GM21528 (cell line): ENCODE results near the gene GALK2.
"Not testable (repeated sequence)": the region's sequence is repeated elsewhere in the genome, so short reads cannot be mapped to it uniquely, and the experiment has no call there.

Source experiments
- ATAC-seq: cut with Tn5 transposase; IDR thresholded peaks from one replicate; pipeline ENCODE4 v1.9.1; 2021; ENCODE audit warnings: mild to moderate bottlenecking, moderate library complexity; ENCODE audit not compliant: unreplicated experiment, low FRiP score

The GALK2 gene

GRCh38 chr15:49215768-49216739, 46.0 kb downstream of the GALK2 start:
- ATAC-seq, result peak; percentile 94

DNA sequence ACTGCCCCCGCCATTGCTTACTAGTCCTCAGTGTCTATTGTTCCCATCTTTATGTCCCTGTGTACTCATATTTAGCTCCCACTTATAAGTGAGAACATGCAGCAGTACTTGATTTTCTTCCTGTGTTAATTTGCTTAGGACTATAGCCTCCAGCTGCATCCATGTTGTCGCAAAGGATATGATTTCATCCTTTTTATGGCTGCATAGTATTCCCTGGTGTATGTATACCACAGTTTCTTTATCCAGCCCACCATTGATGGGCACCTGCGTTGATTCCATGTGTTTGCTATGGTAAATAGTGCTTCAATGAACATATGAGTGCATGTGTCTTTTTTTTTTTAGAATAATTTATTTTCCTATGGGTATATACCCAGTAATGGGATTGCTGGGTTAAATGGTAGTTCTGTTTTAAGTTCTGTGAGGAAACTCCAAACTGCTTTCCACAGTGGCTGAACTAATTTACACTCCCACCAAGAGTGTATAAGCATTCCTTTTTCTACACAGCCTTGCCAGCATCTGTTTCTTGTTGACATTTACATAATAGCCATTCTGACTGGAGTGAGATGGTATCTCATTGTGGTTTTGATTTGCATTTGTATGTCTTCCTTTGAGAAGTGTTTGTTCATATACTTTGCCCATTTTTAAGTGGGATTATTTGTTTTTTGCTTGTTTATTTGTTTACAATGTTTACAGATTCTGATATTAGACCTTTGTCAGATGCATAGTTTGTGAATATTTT, 53.7 kb downstream of the GALK2 start:
- ATAC-seq, result no peak

DNA sequence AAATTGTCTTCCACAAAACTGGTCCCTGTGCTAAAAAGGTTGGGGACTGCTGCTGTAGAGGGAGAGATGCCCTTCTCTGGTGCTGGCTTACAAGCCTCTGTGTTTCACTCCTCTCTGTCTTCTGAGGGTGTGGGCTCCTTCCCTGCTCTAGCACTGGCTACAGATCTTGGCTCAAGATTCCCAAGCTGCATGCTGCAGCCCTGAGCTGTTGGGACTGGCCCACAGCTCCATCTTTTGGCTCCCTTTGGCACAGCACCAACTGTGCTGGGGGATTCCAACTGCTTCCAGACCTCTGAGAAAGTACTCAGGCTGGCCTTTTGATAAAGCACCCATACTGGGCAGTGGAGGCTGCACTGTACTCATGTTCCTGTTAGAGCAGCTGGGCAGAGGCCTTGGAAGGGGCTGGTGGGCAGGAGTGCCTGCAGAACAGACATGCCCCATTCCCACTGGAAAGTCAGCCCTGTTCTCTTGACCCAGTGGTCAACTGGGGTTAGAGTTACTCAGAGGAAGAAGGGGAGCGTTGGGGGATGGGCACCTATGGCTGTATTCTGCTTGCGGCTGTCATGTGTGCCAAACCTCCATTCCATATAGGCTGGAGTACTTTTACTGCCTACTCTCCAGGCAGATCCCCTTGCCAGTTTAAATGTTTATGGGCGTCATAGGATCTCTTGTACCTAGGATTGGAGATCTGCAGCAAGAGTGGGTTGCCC, 55.7 kb downstream of the GALK2 start:
- ATAC-seq, result no peak

DNA sequence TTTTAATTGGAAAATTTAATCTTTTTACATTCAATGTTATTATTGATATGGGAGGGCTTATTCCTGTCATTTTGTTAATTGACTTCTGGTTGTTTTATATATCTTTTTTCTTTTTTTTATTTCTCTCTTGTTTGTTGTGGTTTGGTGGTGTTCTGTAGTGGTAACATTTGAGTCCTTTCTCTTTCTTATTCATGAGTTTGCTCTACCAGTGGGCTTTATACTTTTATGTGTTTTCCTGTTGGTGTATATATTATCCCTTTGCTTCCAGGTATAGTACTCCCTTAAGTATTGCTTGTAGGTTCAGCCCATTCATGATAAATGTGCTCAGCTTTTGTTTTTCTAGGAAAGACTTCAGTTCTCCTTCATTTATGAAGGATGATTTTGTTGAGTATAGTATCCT, 57.6 kb downstream of the GALK2 start:
- ATAC-seq, result no peak

DNA sequence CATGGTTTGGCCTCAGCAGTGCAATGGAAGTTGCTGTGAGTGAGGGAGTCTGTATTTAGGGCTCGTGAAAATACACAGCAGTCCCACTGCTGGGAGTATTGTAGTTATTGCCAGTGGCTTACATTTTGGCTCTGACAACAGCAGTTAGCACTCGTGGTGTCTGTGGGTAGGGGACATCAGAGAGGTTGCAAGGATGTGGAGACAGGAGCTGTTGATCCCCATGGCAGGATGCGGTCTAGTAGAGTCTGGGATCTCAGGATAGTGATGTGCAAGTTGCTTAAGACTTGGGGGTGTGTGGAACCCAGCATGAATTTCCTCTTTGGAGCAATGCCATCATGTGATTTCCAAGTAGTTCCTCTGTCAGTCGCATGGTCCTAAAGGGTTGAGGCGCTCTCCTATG, 59.9 kb downstream of the GALK2 start:
- ATAC-seq, result no peak

- ATAC-seq, result no peak
Measured at GRCh38 chr15:49232236-49232806, 62.3 kb downstream of the GALK2 start.

DNA sequence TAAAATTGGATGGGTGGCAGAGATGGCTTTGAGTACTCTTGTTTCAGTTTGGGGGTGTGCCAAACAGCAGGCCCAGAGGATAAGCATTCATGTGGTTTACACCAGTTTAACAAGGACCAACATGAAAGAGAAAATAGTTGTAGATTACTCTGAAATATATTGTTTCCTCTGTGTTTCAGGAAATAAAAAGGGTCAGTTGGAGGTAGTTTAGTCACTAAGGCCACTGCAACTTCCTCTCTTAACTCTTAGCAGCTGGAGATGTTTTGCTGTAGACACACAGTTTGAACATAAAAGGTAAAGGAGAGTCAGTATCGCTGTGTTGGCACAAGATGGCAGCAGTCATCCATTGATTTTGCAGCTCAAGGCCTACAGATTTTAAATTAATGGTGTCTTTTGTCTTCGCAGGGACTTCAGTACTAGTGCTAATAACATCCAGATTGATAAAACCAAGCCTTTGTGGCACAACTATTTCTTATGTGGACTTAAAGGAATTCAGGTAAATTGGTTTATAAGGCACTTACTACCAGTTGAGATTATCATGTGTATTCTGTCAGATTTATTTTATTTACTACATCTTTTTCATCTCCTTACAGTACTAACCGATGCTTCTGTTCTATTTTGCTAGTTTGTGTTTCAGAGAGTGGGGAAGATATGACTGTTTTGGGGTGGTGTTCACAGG, 65.5 kb downstream of the GALK2 start:
- ATAC-seq, result peak; percentile 95

- ATAC-seq, result no peak
Measured at GRCh38 chr15:49236869-49237268, 66.8 kb downstream of the GALK2 start.

- no peak for ATAC-seq
Measured at GRCh38 chr15:49238342-49238741, 68.3 kb downstream of the GALK2 start.

- no peak for ATAC-seq
Measured at GRCh38 chr15:49239105-49239504, 69.1 kb downstream of the GALK2 start.

GRCh38 chr15:49242820-49243219, 72.8 kb downstream of the GALK2 start:
- no peak for ATAC-seq

- ATAC-seq, result no peak
Measured at GRCh38 chr15:49247556-49248110, 77.6 kb downstream of the GALK2 start.

GRCh38 chr15:49248291-49248690, 78.2 kb downstream of the GALK2 start:
- ATAC-seq, result no peak

DNA sequence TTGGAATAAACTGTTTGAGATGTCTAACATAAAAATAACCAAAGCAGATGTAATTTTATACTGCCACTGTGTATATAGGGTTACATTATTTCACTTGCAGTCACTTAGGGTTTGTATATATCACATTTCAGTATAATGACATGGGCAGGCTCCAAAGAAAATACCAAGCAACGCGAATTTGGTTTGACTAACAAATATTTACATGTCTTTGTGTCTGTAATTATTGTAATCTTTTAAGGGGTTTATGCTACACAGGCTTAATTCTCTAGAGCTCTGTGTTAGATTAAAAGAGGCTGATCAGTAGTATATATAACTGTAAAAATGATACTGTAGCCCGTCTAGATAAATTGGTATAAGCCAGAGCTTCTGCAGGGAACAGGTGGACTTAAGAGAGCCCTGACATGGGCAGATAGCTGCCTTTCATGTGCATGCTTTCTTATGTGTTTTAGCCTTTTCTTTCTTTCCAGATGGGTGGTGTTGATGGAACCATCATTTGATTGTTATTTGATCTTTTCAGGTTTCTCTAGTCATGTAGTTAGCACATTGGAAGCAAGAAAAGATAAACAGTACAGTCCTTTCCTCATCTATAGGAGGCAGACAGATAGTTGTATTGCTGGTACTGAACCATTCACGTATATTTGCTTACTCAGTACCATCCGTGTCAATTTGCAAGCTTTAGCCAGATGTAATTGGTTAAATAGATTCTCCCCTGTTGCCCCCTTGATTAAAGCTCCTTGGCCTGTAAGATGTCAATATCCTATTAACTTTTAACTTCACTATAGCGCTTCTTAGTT, 86.1 kb downstream of the GALK2 start:
- no peak for ATAC-seq

DNA sequence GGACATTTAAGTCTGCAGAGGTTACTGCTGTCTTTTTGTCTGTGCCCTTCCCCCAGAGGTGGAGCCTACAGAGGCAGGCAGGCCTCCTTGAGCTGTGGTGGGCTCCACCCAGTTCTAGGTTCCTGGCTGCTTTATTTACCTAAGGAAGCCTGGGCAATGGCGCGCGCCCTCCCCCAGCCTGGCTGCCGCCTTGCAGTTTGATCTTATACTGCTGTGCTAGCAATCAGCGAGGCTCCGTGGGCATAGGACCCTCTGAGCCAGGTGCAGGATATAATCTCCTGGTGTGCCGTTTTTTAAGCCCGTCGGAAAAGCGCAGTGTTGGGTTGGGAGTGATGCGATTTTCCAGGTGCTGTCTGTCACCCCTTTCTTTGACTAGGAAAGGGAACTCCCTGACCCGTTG, 95.1 kb downstream of the GALK2 start:
- not testable (repeated sequence) for ATAC-seq

DNA sequence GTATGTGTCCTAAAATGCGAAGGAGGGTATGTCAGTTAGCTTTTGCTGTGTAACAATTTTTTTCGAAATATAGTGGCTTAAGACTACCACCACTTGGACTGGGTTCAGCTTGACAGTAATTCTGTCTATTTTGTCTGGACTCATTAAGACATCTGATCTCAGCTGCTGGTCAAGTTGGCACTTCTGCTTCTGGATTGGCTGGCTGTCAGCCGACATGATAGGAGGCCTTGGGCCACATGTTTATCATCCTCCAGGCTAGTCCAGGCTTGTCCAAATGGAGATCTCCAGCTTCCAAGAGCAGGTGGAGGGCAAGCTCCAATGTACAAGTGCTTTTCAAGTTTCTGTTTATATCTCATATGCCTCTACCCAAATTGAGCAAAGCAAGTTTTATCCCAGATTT, 95.9 kb downstream of the GALK2 start:
- ATAC-seq, result no peak

DNA sequence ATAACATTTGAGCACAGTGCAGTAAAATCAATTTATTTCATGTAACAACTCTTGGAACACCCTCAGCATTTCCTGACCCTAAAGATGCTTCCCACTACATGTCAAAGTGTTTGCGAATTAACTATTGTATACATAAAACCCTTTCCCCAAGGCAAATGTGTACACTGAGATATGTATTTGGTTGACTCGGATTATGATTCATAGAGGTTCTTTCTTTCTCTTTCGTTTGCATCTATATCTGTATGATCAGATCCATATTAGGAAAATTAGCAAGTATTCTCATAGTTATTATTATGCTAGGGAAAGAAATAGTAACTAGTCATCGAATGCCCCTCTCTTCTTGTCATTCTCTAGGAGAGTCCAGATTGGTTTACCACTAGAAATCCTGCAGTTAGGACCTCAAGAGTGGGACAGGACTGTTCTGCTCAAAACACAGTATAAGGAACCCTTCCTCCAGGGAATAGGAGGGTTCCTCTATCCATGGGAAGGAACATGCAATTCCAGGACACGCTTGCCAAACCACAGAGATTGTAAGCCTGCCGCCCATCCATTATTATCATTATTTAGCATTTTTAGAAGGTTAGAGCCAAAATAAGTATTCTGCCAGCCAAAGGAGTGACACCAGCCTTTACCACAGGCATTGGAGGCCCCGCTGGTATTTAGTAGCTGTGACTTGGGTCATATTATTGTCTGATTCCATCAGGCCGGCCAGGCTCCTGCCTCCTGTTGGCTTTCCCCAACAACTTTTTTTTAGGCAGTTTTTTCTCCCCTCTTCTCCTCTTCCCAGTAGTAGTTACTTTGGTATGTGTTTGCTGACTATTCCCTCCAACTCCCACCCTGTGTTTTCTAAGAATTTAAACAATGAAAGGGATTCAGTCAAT, 100.7 kb downstream of the GALK2 start:
- ATAC-seq, result no peak

DNA sequence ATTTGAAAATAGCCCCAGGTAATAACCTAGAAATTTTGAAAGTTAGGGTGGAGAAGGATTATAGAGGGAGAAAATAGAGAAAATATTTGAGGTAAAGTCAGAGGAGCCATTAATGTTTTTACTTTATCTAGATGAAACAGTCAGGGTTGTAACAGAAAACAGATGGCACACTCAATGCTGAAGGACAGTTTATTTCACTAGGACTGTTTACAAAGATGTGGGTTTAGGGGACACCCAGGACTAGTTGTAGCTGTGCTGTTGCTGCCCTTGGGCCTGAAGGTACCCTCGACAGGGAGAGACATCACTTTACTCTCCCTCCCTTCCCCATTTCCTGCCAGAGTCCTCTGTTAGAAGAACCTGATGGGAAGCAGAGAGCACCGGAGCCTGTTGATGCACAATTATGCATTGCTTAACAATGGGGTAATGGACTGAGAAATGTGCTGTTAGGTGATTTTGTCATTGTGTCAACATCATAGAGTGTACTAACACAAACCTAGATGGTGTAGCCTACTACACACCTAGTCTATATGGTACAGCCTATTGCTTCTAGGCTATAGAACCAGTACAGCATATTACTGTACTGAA, 103.8 kb downstream of the GALK2 start:
- no peak for ATAC-seq
